Stimulated activated CD4-positive, alpha-beta T cell treated with anti-CD3 and anti-CD28 coated beads, Interleukin-1b, Interleukin-23, amount 100 ng/mL, for 4 hours (primary cell): ENCODE data around the gene ZNF324.
"Not testable (repeated sequence)": the region's sequence is repeated elsewhere in the genome, so short reads cannot be mapped to it uniquely, and the experiment has no call there.

Experiments
- DNase-seq, 2 donors: peaks; one replicate each; pipeline ENCODE4 v3.0.0-alpha.2; 2020; ENCODE audit warnings: low read depth in 2 of 2

The ZNF324 gene

GRCh38 chr19:58500242-58500641, 33.4 kb downstream of the ZNF324 start:
- no peak for DNase-seq

GRCh38 chr19:58507602-58508223, 40.8 kb downstream of the ZNF324 start:
- not testable (repeated sequence) for DNase-seq

GRCh38 chr19:58509731-58510083, 42.8 kb downstream of the ZNF324 start:
- DNase-seq, result no peak

- DNase-seq, result no peak
Observed at GRCh38 chr19:58510084-58510862, 43.4 kb downstream of the ZNF324 start.

- DNase-seq, result no peak
Observed at GRCh38 chr19:58511353-58512208, 44.7 kb downstream of the ZNF324 start, which contains the start of gene SLC27A5. SLC27A5 (minus strand) TSS chr19:58511992; CDS start chr19:58511955, 37 bp downstream.

- no peak for DNase-seq
Observed at GRCh38 chr19:58513213-58513693, 46.4 kb downstream of the ZNF324 start.

- peak; percentile 93 to 97 for DNase-seq
Observed at GRCh38 chr19:58513694-58514563, 47.0 kb downstream of the ZNF324 start.

GRCh38 chr19:58514564-58515022, 47.7 kb downstream of the ZNF324 start:
- DNase-seq, result no peak

- no peak for DNase-seq
Observed at GRCh38 chr19:58515259-58515658, 48.4 kb downstream of the ZNF324 start.

- DNase-seq, result no peak
Observed at GRCh38 chr19:58516246-58516836, 49.5 kb downstream of the ZNF324 start.

GRCh38 chr19:58516964-58517833, 50.3 kb downstream of the ZNF324 start:
- no peak for DNase-seq

GRCh38 chr19:58518256-58519086, 51.6 kb downstream of the ZNF324 start:
- DNase-seq, result no peak

GRCh38 chr19:58519087-58519354, 52.1 kb downstream of the ZNF324 start:
- DNase-seq, result no peak

- DNase-seq, result peak; percentile 80 to 89
Observed at GRCh38 chr19:58519355-58520256, 52.7 kb downstream of the ZNF324 start, which contains the start of gene ZBTB45. ZBTB45 (minus strand) TSS chr19:58519810; CDS start chr19:58517673, 2,137 bp downstream.

- DNase-seq, result no peak
Observed at GRCh38 chr19:58520257-58520599, 53.3 kb downstream of the ZNF324 start.

- DNase-seq, result no peak
Observed at GRCh38 chr19:58521651-58522050, 54.8 kb downstream of the ZNF324 start.

- no peak for DNase-seq
Observed at GRCh38 chr19:58522709-58523108, 55.8 kb downstream of the ZNF324 start.
